Keratinocyte (primary cell): ENCODE data around the gene OR2F1.

ENCODE experiments used
- CTCF ChIP-seq, 3 experiments: IDR thresholded peaks in 1 of 3; conservative IDR thresholded peaks in 1 of 3; optimal IDR thresholded peaks in 1 of 3; 2 replicates in 2 of 3; 3 replicates in 1 of 3; pipeline versions ENCODE3 to v1.5.1; 2011; ENCODE audit warnings: low read length in 3 of 3, mild to moderate bottlenecking in 3 of 3, moderate library complexity in 2 of 3, control low read depth in 1 of 3, inconsistent platforms in 1 of 3; ENCODE audit not compliant: insufficient read depth in 2 of 3; ENCODE audit errors: extremely low read depth in 1 of 3
- EZH2 ChIP-seq: IDR thresholded peaks from one replicate; pipeline ENCODE4 v1.6.1; 2012; ENCODE audit warnings: inconsistent platforms, mild to moderate bottlenecking, low read length, moderate library complexity

GRCh38 chr7:143953421-143953820 lies 1.2 kb upstream of the OR2F1 start:
- TF ChIP-seq CTCF (optimal IDR thresholded peaks at IDR 0.05 in 1 of 3, IDR thresholded peaks at IDR 0.05 in 1 of 3, conservative IDR thresholded peaks at IDR 0.05 in 1 of 3; ENCODE audit: extremely low read depth in 1 of 3, insufficient read depth in 2 of 3, low read length in 3 of 3) (no peak), EZH2 (no peak)
